ENCODE data around the gene LDHAL6B. TPM values are rescaled to one million over a fixed set of nuclear protein-coding genes. Genes with fewer than 3 reads are reported as not detected.

LDHAL6B gene
- total and polyA plus RNA-seq, 9 of the 15 experiments (the other 6 are each of a cell fraction or from before 2014, with no cell fraction given) = not detected

DNA sequence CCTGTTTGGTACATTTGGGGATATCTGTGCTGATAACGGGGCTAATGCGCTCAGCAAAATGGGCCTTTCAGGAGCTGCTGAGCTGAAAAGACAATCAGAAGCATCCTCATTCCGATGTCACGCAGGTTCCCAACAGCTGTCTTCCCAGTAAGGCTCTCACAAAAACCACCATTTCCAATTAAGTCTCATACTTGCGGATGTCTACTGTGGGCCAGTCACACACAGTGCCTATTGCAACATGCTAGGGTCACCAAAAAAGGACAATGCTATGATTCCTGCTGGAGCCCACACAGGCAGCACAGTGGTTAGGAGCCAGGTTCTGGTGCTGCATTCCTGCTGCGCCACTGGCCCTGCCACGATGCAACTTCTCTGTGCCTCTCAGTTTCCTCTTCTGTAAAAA, 16.4 kb upstream of the LDHAL6B start:
- Histone ChIP-seq H3K4me2 (ENCODE audit: insufficient read depth, low read length) (no peak overlapping the region), H3K36me3 (ENCODE audit: control insufficient read depth, insufficient read depth, low read length) (no peaks in the 10 kb centered on the region), H2AFZ (ENCODE audit: low read depth, low read length) (no peak overlapping the region), H3K9me1 (ENCODE audit: control insufficient read depth, insufficient read depth, low read length) (no peaks in the 10 kb centered on the region), H3K4me1 (replicated peaks in 1 of 2; ENCODE audit: control insufficient read depth in 2 of 2, insufficient read depth in 2 of 2, low read length in 2 of 2) (no peaks in the 10 kb centered on the region), H3K9ac (ENCODE audit: insufficient read depth in 1 of 2, low read depth in 2 of 2, low read length in 2 of 2) (no peak overlapping the region), H3K9me3 (replicated peaks; ENCODE audit: control insufficient read depth, insufficient read depth, low read depth, low read length) (no peaks in the 10 kb centered on the region), H3K27me3 (ENCODE audit: control insufficient read depth in 2 of 2, insufficient read depth in 2 of 2, low read length in 2 of 2) (peaks cover 32 to 40% of the 10 kb centered on the region in 2 experiments), H3K27ac (ENCODE audit: extremely low read depth, low read depth, low read length) (no peak overlapping the region), H3K4me3 (no peak overlapping the region), H3K79me2 (ENCODE audit: control insufficient read depth, insufficient read depth, low read length) (no peaks in the 10 kb centered on the region), H4K20me1 (replicated peaks; ENCODE audit: control insufficient read depth, insufficient read depth, low read length) (0 out of 2 replicates have a peak, but pooled peaks cover 5% of the 10 kb centered on the region)
- no peak for DNase-seq (ENCODE audit: extremely low read depth in 1 of 4, low spot score in 3 of 4)
- POLR2A ChIA-PET = no interaction called here
- intact Hi-C loops (cut with micrococcal nuclease) (no loop called here), in situ Hi-C loops (cut with MboI) (no loop called here)
- no peak for ATAC-seq
- CTCF ChIA-PET (ENCODE audit: low intra/inter-chr PET ratio) = no interaction called here
- 5% methylated on average over 7 of the region's 7 CpGs for WGBS (ENCODE audit: insufficient coverage, low coverage, missing lambda C conversion rate)
- BruUV-seq (replicated peaks) = no TSS peak
- FAIRE-seq = no peak
- TF ChIP-seq MYBL2 (IDR thresholded peaks at IDR 0.05; ENCODE audit: low read depth) = no peak
- TF ChIP-seq MYBL2 (CRISPR knock-in tag; IDR thresholded peaks at IDR 0.05; ENCODE audit: borderline replicate concordance) = no peak
- TF ChIP-seq POLR3G (IDR thresholded peaks at IDR 0.05; ENCODE audit: extremely low read depth, insufficient read length, insufficient replicate concordance) = no peak
- TF ChIP-seq ZNF280A (IDR thresholded peaks at IDR 0.05; ENCODE audit: low read depth, partially characterized antibody) = no peak
- TF ChIP-seq, protein P1, sequence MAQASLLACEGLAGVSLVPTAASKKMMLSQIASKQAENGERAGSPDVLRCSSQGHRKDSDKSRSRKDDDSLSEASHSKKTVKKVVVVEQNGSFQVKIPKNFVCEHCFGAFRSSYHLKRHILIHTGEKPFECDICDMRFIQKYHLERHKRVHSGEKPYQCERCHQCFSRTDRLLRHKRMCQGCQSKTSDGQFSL (CRISPR knock-in tag; IDR thresholded peaks at IDR 0.05) = no peak
- TF ChIP-seq, protein P1 (tag; IDR thresholded peaks at IDR 0.05) = no peak
- TF ChIP-seq, protein P2, sequence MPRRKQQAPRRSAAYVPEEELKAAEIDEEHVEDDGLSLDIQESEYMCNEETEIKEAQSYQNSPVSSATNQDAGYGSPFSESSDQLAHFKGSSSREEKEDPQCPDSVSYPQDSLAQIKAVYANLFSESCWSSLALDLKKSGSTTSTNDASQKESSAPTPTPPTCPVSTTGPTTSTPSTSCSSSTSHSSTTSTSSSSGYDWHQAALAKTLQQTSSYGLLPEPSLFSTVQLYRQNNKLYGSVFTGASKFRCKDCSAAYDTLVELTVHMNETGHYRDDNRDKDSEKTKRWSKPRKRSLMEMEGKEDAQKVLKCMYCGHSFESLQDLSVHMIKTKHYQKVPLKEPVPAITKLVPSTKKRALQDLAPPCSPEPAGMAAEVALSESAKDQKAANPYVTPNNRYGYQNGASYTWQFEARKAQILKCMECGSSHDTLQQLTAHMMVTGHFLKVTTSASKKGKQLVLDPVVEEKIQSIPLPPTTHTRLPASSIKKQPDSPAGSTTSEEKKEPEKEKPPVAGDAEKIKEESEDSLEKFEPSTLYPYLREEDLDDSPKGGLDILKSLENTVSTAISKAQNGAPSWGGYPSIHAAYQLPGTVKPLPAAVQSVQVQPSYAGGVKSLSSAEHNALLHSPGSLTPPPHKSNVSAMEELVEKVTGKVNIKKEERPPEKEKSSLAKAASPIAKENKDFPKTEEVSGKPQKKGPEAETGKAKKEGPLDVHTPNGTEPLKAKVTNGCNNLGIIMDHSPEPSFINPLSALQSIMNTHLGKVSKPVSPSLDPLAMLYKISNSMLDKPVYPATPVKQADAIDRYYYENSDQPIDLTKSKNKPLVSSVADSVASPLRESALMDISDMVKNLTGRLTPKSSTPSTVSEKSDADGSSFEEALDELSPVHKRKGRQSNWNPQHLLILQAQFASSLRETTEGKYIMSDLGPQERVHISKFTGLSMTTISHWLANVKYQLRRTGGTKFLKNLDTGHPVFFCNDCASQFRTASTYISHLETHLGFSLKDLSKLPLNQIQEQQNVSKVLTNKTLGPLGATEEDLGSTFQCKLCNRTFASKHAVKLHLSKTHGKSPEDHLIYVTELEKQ (CRISPR knock-in tag; IDR thresholded peaks at IDR 0.05) = no peak
